H1 (cell line): ENCODE results near the gene BRIX1. TPM values are rescaled to one million over a fixed set of nuclear protein-coding genes. Genes with fewer than 3 reads are reported as not detected.
"Not testable (repeated sequence)": the region's sequence is repeated elsewhere in the genome, so short reads cannot be mapped to it uniquely, and the experiment has no call there.

Experiments
- CTCF ChIA-PET: fragments of 300-600 bp; sonication (Branson Sonifier 250); formaldehyde crosslinking; loops from one replicate; lab custom pipeline; 2021; ENCODE audit not compliant: partially characterized antibody; lab: Charles Lee
- POLR2A ChIA-PET: fragments of 300-600 bp; sonication (Branson Sonifier 250); formaldehyde crosslinking; loops from one replicate; lab custom pipeline; 2021; ENCODE audit warnings: inconsistent platforms; ENCODE audit not compliant: partially characterized antibody; lab: Charles Lee
- DNase-seq, 2 experiments: peaks; one replicate each; pipeline versions ENCODE4 v3.0.0 to v3.0.0-alpha.2; 2010 to 2022; ENCODE audit warnings: low spot score in 2 of 2, low read depth in 1 of 2, mixed read lengths in 1 of 2
- FAIRE-seq: peaks from 2 replicates; lab custom pipeline; 2011; peaks lifted over from hg19 to GRCh38; lab: Jason Lieb, UNC
- H2AFZ ChIP-seq: 2 replicates; pipeline ENCODE4 v1.8.1; 2012; ENCODE audit warnings: low read length, inconsistent platforms
- H2AK5ac ChIP-seq: 2 replicates; pipeline ENCODE4 v1.6.1; 2013; ENCODE audit warnings: low read depth, low read length
- H2BK120ac ChIP-seq: replicated peaks from 2 replicates; pipeline ENCODE3; 2013; ENCODE audit warnings: low read depth, low read length, inconsistent platforms
- H2BK12ac ChIP-seq: 2 replicates; pipeline ENCODE4 v1.6.1; 2013; ENCODE audit warnings: low read depth, low read length
- H2BK15ac ChIP-seq: 2 replicates; pipeline ENCODE4 v1.6.1; 2013; ENCODE audit warnings: low read length
- H2BK20ac ChIP-seq: 2 replicates; pipeline ENCODE4 v1.6.1; 2013; ENCODE audit warnings: low read length
- H2BK5ac ChIP-seq: 2 replicates; pipeline ENCODE4 v1.6.1; 2013; ENCODE audit warnings: low read depth, low read length
- H3K14ac ChIP-seq: 2 replicates; pipeline ENCODE4 v1.6.1; 2013; ENCODE audit warnings: inconsistent platforms; ENCODE audit not compliant: insufficient read length
- H3K18ac ChIP-seq: 2 replicates; pipeline ENCODE4 v1.6.1; 2013; ENCODE audit warnings: low read length; ENCODE audit errors: extremely low read depth
- H3K23ac ChIP-seq: 2 replicates; pipeline ENCODE4 v1.6.1; 2013; ENCODE audit warnings: inconsistent platforms; ENCODE audit not compliant: insufficient read length
- H3K23me2 ChIP-seq: 2 replicates; pipeline ENCODE4 v1.6.1; 2013; ENCODE audit warnings: low read depth, low read length
- H3K27ac ChIP-seq: 2 replicates; pipeline ENCODE4 v1.6.1; 2011; ENCODE audit warnings: low read depth, low read length, inconsistent platforms
- H3K27me3 ChIP-seq, 4 experiments: replicated peaks in 1 of 4; 1 replicate in 1 of 4; 2 replicates in 3 of 4; pipeline versions ENCODE4 v1.6.1 to v1.8.1; 2011 to 2013; ENCODE audit warnings: low read length in 3 of 4, mild to moderate bottlenecking in 3 of 4, inconsistent platforms in 2 of 4, mixed read lengths in 2 of 4, moderate library complexity in 1 of 4; ENCODE audit not compliant: control insufficient read depth in 3 of 4, insufficient read depth in 3 of 4; ENCODE audit errors: extremely low read depth in 1 of 4
- H3K36me3 ChIP-seq, 4 experiments: 2 replicates each; pipeline versions ENCODE4 v1.6.1 to v1.8.1; 2011 to 2013; ENCODE audit warnings: mild to moderate bottlenecking in 4 of 4, low read length in 3 of 4, moderate library complexity in 2 of 4, control low read depth in 1 of 4, inconsistent platforms in 1 of 4; ENCODE audit not compliant: insufficient read depth in 4 of 4, control insufficient read depth in 2 of 4
- H3K4ac ChIP-seq: replicated peaks from 2 replicates; pipeline ENCODE3; 2013; ENCODE audit warnings: low read length, low read depth, mixed read lengths, inconsistent platforms; ENCODE audit not compliant: insufficient read length
- H3K4me1 ChIP-seq, 4 experiments: replicated peaks in 1 of 4; 1 replicate in 1 of 4; 2 replicates in 3 of 4; pipeline versions ENCODE4 v1.6.1 to v1.8.1; 2011 to 2013; ENCODE audit warnings: low read length in 3 of 4, inconsistent platforms in 2 of 4, mixed read lengths in 1 of 4; ENCODE audit not compliant: insufficient read depth in 4 of 4, control insufficient read depth in 3 of 4
- H3K4me2 ChIP-seq, 2 experiments: 2 replicates each; pipeline versions ENCODE4 v1.6.1 to v1.8.1; 2011 to 2013; ENCODE audit warnings: low read depth in 2 of 2, low read length in 2 of 2, control low read depth in 1 of 2, inconsistent platforms in 1 of 2, mild to moderate bottlenecking in 1 of 2; ENCODE audit not compliant: insufficient read depth in 1 of 2
- H3K4me3 ChIP-seq, 4 experiments: fragments of 200-600, 300-600 bp in 1 of 4; sonication (generic), shearing (Covaris generic), sonication (Bioruptor Twin) in 1 of 4; 2 replicates each; pipeline versions ENCODE4 v1.5.1 to v1.8.1; 2011 to 2016; ENCODE audit warnings: low read length in 4 of 4, low read depth in 3 of 4, control low read depth in 2 of 4, inconsistent platforms in 2 of 4, mild to moderate bottlenecking in 2 of 4, mixed read lengths in 1 of 4, moderate library complexity in 1 of 4; ENCODE audit not compliant: insufficient read depth in 2 of 4; ENCODE audit errors: extremely low read depth in 1 of 4
- H3K56ac ChIP-seq: replicated peaks from 2 replicates; pipeline ENCODE3; 2013; ENCODE audit warnings: low read depth, mild to moderate bottlenecking, mixed read lengths, low read length, inconsistent platforms; ENCODE audit not compliant: insufficient read length
- H3K79me1 ChIP-seq: 2 replicates; pipeline ENCODE4 v1.6.1; 2013; ENCODE audit warnings: low read depth, low read length, control low read depth
- H3K79me2 ChIP-seq, 2 experiments: 2 replicates each; pipeline versions ENCODE4 v1.6.1 to v1.8.1; 2012 to 2013; ENCODE audit warnings: low read length in 2 of 2, mild to moderate bottlenecking in 2 of 2, inconsistent platforms in 1 of 2; ENCODE audit not compliant: insufficient read depth in 2 of 2, control insufficient read depth in 1 of 2
- H3K9ac ChIP-seq, 4 experiments: replicated peaks in 1 of 4; 1 replicate in 1 of 4; 2 replicates in 3 of 4; pipeline versions ENCODE4 v1.6.1 to v1.8.1; 2011 to 2013; ENCODE audit warnings: low read depth in 3 of 4, low read length in 3 of 4, control low read depth in 2 of 4, mild to moderate bottlenecking in 2 of 4, moderate library complexity in 2 of 4, inconsistent platforms in 1 of 4; ENCODE audit errors: extremely low read depth in 1 of 4
- H3K9me3 ChIP-seq, 2 experiments: 2 replicates each; pipeline versions ENCODE4 v1.6.1 to v1.8.1; 2012 to 2013; ENCODE audit warnings: mild to moderate bottlenecking in 2 of 2, moderate library complexity in 2 of 2, control low read depth in 1 of 2, inconsistent platforms in 1 of 2, low read depth in 1 of 2, low read length in 1 of 2, mixed read lengths in 1 of 2; ENCODE audit not compliant: insufficient read depth in 2 of 2
- H4K20me1 ChIP-seq, 2 experiments: replicated peaks in 1 of 2; 2 replicates each; pipeline versions ENCODE3 to v1.8.1; 2011 to 2013; ENCODE audit warnings: inconsistent platforms in 2 of 2, low read length in 2 of 2, mild to moderate bottlenecking in 1 of 2; ENCODE audit not compliant: insufficient read depth in 2 of 2, control insufficient read depth in 1 of 2
- H4K5ac ChIP-seq: 2 replicates; pipeline ENCODE4 v1.6.1; 2013; ENCODE audit warnings: low read length, low read depth, mixed read lengths, inconsistent platforms; ENCODE audit not compliant: insufficient read length
- H4K8ac ChIP-seq: 2 replicates; pipeline ENCODE4 v1.8.0; 2013; ENCODE audit warnings: mild to moderate bottlenecking, moderate library complexity, low read length, inconsistent platforms; ENCODE audit not compliant: insufficient read depth; ENCODE audit errors: extremely low read depth
- H4K91ac ChIP-seq: replicated peaks from 2 replicates; pipeline ENCODE3; 2013; ENCODE audit warnings: low read length, mixed read lengths, inconsistent platforms; ENCODE audit not compliant: insufficient read length
- WGBS, 2 experiments: shearing (Covaris generic) in 1 of 2; methylation state at CpG; one replicate each; pipeline versions ENCODE4 v1.1.6 to v1.1.7; 2013 to 2015; ENCODE audit warnings: low lambda C conversion rate in 2 of 2, mixed read lengths in 2 of 2, inconsistent platforms in 1 of 2, low coverage in 1 of 2, missing lambda C conversion rate in 1 of 2; ENCODE audit not compliant: insufficient replicate concordance in 2 of 2, insufficient coverage in 1 of 2, insufficient read length in 1 of 2; ENCODE audit errors: extremely low coverage in 1 of 2, missing lambda C conversion rate in 1 of 2; 5-methylcytosine and 5-hydroxymethylcytosine counted together
- polyA plus RNA-seq, 7 experiments: library from polyadenylated mRNA; depleted of rRNA in 3 of 7; stranded (reverse) in 5 of 7; unstranded in 2 of 7; fragments of >200 nt in 5 of 7; fragments of 200-250 nt in 2 of 7; gene quantifications; 1 replicate in 5 of 7; 2 replicates in 1 of 7; 4 replicates in 1 of 7; pipeline versions ENCODE4 v1.2.1 to v1.2.3, GENCODE V29; 2011 to 2013; ENCODE audit warnings: missing spikeins in 2 of 7, mixed read lengths in 2 of 7
- total RNA-seq: library from RNA; stranded (reverse); fragmentation: NEBNext Ultra II Directional; extraction: Animal tissue kit (Norgen Biotek cat#: 25700); gene quantifications from 2 replicates; pipeline ENCODE4 v1.2.1, GENCODE V29; 2021

Gene BRIX1
- total and polyA plus RNA-seq, 2 of the 8 experiments (the other 6 are each of a cell fraction or from before 2014, with no cell fraction given) = 26.9 to 71.7 TPM

GRCh38 chr5:34923256-34923655 is 7.7 kb downstream of the BRIX1 start:
- H2AFZ ChIP-seq, H3K79me1 ChIP-seq, H2BK12ac ChIP-seq, H3K14ac ChIP-seq, H2AK5ac ChIP-seq, H3K4me1 ChIP-seq, H3K18ac ChIP-seq, H4K5ac ChIP-seq, FAIRE-seq, H3K27me3 ChIP-seq, H3K4me2 ChIP-seq, H3K56ac ChIP-seq, H3K27ac ChIP-seq, DNase-seq, H3K9ac ChIP-seq, H4K8ac ChIP-seq, H2BK120ac ChIP-seq, H4K91ac ChIP-seq, H3K4me3 ChIP-seq, H3K23me2 ChIP-seq, H4K20me1 ChIP-seq, H3K23ac ChIP-seq, H3K4ac ChIP-seq, H2BK5ac ChIP-seq, H3K9me3 ChIP-seq, H2BK15ac ChIP-seq, H2BK20ac ChIP-seq: not testable (repeated sequence)
- H3K79me2 ChIP-seq = peaks cover 0 to 26% of the 10 kb centered on the region in 2 experiments; a peak in 3 of 4 replicates
- ChIA-PET POLR2A (interaction anchor here (0.7 to 4.6 kb wide), 4 partner anchors 8 to 76 kb away, joined by 3 to 21 read pairs (median 3); partner anchors contain the start of genes BRIX1 and RAD1), CTCF (interaction anchor here (0.7 to 1.7 kb wide), 3 partner anchors 71 to 1018 kb away, joined by 3 to 9 read pairs (median 3); no protein-coding TSS in a partner anchor)
- WGBS, 2 experiments = 87% methylated on average over 9 of the region's 9 CpGs; no CpG with 5 or more reads in 1 of the 2 experiments
- peaks cover 16 to 90% (median 61%) of the 10 kb centered on the region in 4 experiments for H3K36me3 ChIP-seq
